Erythroblast (primary cell): ENCODE results near the gene ELAVL1.

Experiments
- GATA1 ChIP-seq: IDR thresholded peaks from 2 replicates; pipeline ENCODE4 v1.6.1; 2011; ENCODE audit warnings: low read depth, mild to moderate bottlenecking, control low read depth, low read length, moderate library complexity
- POLR2A ChIP-seq: IDR thresholded peaks from 2 replicates; pipeline ENCODE4 v1.6.1; 2011; ENCODE audit warnings: mild to moderate bottlenecking, low read length

- TF ChIP-seq POLR2A (no peak), GATA1 (no peak)
Observed at GRCh38 chr19:7988307-7988706, 17.1 kb downstream of the ELAVL1 start.
